Fibroblast of skin of left biceps (primary cell): ENCODE results near the gene DNAJC7.
"Not testable (repeated sequence)": the region's sequence is repeated elsewhere in the genome, so short reads cannot be mapped to it uniquely, and the experiment has no call there.

Source experiments
- DNase-seq, 2 experiments: peaks; one replicate each; pipeline ENCODE4 v3.0.0-alpha.2; 2013; ENCODE audit warnings: low read depth in 2 of 2

DNAJC7 gene

DNA sequence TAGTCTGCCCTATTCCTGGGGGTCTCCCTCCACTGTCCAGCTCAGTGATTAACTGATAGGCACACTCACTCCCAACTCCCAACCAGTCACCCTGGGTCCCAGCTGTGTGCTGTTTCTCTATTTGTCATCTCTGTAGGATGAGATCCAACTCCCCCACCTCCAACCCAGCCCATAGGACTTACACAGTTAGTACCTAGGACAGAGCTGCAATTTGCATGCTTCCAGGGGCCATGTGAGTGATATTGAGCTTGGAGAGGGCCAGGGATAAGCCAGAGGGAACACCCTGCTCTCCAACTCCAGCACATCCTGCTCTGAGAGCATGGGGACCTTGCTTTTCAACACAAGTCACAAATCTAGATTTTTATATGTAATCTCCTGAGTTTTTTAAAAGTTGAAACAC is 24.4 kb upstream of the DNAJC7 start:
- no peak for DNase-seq

DNA sequence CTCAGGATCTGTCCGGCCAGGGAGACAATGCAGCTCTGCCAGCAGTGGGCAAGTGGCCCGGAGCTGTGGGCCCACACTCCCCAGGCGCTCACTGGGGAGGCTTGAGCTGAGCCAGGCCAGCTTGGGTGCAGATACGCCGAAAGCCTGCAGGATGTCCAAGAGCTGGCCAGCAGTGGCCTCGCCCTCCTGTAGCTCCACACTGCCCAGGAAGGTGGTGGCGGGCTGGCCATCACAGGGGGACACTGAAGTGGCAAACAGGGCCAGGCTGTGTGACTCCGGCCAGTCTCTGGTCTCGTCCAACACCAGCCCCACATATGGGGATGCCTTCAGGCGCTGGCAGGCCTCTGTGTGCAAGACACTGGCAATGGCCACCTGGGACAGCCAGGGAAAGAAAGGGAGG is 23.6 kb upstream of the DNAJC7 start:
- DNase-seq = no peak

DNA sequence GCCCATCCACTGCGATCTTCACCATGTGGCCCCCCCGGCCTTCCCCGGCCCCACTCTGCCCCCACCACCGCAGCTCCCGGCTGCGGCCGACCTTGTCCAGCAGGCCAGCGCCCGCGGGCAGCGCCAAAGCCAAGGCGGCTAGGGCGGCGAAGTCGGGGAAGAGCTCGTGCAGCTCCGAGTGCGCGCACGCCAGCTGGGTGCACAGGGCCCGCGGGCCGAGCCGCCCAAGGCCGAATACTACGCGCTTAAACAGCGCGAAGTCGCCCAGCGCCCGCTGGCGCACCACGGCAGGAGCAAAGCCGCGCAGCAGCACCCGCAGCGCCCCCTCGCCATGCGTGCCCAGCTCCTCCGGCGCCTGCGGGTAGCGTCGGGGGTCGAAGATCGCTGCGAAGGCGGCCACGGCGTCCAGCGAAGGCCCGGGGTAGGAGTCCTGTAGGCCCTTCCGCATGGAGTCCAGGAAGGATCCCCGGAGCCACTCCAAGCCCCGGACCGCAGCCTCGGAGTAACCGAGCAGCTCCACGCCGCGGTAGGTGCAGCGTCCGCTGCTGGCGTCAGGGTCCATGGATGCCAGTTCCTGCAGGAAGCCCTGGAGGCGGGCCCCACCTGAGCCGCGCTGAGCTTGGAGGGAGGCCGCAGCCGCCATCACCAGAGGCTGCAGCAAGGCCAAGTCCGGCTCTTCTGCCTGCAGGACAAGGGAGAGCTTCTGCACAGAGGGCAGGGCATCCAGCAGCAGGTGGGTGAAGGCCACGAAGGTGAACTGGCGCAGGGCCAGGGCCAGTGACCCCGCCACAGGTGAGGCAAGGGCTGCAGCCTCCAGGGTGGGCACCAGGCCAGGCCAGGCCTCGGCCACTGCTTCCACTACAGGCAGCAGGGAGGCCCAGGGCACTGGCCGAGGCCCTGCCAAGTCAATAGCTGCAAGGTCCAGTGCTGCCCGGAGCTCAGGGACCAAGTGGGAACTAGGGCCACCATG is 22.8 kb upstream of the DNAJC7 start:
- DNase-seq = no peak

DNA sequence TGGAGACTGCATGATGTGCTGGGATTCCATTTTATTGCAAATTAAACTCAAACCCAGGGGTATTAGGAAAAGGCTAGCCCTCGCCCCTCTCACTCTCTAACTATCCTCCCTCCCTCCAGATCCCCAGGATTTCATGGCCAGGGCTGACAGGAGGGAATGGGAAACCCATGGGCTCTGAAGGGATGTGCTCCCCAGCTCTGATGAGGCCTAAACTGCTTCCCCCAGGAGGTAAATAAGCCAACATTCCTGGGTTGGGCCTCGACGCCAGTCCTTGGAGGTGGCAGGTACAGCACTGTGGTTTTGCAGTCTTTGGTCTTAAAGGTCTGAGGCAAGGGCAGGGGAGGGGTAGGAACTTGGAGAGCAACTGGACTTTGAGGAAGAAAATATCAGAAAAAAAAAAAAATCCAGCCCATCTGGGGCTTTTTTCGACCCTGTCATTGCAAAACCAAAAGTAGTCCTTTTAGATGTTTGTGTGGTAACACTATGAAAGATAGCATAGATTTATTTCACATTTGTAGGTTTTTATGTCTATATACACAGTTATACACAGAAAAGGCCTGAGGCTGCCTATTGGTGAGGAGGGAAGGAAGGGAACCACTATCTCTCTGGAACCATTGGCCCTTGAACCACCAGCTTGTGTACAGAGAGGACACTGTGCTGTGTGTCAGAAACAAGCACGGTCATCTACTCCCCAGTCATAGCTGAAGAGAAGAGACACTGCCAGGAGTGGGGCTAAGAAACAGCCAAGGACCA is 21.2 kb upstream of the DNAJC7 start:
- no peak for DNase-seq

DNA sequence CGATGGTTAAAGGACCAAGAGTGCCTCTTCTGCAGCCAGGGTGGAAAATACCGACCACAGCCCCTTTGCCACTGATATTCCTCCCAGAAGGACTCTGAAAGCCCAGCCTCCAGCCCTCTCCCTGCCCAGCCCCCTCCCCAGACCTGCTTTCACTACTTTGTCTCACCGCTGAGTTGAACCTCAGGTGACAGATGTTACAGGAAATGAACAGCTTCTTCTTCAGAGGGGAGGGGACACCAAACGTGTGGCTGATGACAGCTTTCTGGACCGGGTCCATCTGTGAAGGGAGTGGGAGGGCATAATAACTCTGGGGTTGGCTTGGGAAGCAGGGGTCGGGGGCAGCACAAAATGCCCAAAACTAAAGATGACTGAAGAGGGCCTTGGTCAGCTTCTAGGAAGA is 16.8 kb upstream of the DNAJC7 start:
- DNase-seq = no peak

DNA sequence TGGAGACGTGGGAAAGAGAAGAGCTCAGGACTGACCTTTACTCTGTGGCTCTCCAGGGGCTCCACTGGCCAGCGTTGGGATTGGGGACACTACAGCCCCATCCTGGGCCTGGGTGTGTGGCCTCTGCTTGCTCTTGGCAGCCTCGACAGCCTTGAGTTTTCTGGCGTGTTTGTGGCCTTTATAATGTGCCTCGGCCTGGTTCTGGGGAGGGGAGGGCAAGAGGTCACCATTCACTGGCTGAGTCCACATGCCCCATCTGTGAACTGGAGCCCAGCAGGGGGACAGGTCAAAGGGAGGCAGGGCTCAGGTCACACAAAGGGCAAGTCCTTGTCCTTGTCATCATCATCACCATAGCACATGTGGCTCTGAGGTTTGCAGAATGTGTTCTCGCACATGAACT is 14.3 kb upstream of the DNAJC7 start:
- DNase-seq = no peak

DNA sequence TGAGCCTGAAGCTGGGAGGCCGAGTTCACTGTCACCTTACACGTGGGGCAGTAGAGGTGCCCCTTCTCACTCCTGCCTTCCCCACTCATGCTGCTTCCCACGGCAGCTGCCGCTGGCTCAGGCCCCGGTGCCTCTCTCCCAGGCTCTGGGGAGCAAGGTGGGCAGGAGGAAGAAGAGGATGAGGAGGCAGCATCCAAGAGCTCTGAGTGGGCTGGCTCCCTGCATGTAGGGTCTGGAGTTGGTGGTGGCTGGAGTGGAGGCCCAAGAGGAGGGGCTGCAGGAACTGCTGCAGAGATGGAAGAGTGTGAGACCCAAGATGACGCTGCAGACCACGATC is 11.5 kb upstream of the DNAJC7 start:
- no peak for DNase-seq

DNA sequence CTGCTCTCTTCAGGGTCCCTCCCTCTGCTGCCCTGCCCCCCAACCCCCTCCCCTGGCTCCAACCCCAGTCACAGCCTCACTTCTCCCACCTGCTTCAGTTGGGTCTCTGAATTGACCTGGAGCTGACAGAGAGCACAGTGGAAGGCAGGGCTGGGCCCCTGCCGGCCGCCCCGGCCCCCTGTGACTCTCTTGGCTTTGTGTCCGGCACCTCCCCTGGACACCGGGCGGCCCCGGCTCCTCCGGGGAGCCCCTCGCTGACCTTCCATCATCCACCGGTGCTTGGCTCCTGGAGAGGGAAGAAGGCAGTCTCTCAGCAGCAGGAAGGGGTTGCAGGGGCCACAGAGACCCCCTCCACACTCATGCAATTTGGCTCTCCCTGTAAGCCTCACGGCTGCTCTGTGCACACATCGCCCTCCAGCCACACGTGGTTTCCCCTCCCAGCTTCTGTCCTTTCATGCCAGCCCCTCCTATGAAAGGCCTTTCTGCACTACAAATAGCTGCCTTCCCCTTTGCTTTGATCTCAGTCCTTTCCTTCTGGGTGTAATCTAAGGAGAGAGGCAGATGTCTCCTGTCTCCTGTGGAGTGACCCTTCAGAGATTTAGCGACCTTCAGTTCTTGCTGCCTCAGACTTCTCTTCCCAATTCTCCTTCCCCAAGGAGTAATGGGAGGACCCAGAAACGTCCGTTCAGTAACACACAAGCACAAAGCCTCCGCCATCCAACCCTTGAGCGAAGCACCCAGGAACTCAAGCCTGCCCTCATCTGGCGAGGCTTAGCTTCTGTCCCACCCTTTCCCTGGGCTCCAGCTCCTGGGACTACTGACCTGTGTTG is 10.9 kb upstream of the DNAJC7 start:
- no peak for DNase-seq

DNA sequence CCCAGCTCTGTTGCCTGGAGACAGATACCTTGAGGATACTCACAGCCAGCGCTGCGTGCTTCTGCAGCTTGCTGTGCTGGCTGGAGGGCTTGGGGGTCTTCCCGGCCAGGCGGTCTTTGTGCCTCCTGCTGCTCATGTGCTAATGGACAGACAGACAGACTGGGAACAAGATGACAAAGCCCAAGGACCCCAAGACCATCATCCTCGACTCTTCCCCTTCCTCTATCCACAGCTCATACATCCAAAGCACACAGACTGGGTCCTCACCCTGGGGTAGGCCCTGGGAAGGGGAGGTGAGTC is 10.3 kb upstream of the DNAJC7 start:
- no peak for DNase-seq

DNA sequence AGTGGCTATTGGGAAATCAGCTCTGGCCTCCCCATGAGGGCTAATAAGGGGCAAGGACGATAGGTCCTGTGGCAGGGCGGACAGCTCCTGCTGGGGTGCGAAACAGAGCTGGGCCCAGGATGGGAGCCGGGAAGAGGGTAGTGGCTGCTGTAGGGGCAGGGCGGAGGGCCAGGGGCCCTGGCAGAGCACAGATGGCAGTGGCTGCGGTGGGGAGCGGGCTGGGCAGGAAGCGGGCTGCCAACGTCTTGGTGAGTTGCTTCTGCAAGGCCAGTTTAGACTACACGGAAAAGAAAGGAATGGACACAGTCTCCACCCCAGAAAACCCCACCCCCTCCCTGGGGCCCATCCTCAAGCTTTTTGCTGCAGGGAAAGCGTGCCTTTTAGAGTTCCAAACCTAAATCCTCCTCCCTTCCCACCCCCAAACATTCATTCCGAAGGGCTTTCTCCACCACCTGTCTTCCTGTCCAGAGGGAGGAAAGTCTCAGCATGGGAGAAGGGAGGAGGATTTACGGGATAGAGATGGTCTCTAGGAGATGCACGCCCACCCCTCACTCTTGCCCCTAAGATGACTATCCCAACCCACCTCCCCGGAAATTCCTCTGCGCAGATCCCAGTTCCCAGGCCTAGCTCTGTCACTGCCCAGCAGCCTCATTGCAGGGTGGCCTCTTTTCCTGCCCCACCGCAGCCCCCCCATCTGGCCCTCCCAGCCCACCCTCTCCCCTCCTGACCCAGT is 9.8 kb upstream of the DNAJC7 start:
- DNase-seq = no peak

DNA sequence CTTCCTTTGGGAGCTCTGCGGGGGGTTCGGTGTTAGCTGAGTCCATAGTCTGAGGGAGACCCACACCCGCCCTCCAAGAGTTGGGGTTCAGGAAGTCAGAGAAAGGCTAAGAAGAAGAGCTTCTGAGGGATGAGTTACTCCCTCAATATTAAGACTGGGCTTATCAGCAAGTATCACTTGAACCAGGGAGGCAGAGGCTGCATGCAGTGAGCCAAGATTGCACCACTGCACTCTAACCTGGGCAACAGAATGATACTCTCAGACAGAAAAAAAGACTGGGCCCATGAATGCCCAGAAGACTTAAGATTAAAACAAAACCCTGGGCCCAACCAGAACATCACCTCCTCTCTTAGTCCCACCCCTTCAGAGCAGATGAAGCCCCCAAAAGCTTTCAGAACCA is 8.7 kb upstream of the DNAJC7 start:
- no peak for DNase-seq

DNA sequence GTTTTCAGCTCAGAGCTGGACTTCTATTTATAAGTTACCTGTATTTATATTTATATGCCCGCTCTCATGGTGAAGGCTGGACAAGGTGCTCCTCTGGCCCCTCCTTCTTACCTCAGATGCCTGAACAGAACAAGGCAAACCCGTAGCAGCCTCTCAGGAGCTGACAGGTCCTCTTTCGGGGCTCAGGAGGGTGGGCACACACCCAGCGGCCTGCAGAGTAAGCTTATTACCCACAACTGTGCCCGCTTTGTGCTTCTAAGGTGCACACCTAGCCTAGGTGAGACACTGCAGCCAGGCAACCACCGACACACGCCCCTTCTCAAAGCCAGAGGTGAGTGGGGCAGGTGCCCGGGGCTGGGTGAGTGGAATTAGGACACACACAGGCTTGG is 7.9 kb upstream of the DNAJC7 start:
- DNase-seq = no peak

DNA sequence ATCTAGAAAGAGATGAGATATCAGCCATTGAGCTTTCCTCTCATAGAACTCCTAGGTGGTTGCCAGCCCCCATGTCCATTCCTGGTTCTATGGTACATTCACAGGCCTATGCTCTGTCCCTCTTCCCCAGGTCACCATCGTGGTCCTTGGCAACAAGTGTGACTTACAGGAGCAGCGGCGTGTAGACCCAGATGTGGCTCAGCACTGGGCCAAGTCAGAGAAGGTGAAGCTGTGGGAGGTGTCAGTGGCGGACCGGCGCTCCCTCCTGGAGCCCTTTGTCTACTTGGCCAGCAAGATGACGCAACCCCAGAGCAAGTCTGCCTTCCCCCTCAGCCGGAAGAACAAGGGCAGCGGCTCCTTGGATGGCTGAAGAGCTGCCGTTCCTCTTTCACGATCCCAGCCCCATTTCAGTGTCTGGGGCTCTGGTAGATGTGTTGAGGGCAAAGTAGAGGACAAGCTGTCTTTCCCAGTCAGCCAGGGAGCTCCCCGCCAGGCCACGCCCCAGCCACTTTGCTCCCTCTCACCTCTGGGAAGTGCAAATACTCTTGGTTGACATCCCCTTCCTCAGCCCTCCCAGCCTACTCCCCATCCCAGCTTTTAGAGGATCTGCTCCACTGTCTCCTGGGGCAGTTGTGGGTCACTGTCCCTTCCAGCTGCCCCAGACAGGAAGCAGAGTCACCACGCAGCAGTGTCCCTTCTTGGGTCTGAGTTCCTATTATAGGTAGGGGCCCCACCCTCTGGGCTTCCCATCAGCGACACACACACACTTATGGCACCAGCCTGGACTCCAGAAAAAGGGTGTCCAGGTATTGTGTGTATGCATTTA is 6.5 kb upstream of the DNAJC7 start:
- no peak for DNase-seq

DNA sequence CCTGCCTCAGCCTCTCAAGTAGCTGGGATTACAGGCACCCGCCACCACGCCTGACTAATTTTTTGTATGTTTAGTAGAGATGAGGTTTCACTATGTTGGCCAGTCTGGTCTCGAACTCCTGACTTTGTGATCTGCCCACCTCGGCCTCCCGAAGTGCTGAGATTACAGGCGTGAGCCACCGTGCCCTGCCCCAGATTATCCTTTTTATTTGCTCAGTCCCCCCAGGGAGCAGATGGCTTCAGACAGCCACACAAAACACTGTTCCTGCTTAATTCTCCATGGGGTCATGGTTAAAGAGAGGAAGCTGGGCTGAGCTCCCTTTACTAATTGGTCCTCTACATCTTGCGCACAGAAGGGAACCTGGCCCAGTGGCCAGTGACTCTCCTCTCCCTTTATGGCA is 3.6 kb upstream of the DNAJC7 start:
- DNase-seq = not testable (repeated sequence)

DNA sequence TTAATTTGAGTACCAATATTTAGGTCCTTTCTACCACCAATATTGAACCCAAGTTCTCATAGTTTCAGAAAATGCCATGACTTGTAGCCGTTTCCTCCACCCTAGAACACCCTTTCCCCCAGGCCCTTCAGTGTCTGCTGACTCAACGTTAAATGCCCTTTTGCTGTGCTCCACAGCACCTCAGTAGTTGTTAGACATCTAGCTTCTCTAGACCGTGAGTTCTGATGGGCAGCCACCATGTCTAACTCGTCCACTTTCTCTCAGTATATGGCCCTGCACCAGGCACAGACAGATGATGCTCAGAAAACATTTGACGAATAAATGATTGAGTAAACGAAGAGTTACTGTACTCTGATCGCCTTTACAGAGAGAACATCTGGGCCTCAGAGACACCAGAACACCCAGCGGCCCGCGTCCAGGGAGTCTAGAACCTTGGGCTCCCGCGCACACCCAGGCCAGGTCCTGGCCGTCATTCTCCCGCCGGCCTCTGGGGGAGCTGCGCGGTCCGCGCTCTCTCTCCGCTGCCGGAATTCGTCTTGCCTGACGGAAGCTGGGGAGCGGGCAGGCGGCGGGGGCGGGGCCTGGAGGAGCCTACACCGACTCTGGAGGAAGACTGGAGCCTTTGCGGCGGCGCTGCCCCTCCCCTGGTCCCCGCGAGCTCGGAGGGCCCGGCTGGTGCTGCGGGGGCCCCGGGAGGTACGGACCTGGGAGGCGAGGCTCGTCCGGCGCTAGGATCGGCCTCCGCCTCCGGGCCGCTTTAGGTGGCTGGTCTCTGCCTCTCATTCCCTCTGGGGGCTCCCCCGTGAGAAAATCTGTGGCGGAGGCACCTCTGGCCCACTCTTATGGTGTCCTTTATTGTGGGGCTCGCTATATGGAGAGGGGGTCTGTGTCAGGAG is 2.5 kb upstream of the DNAJC7 start, which contains the start of gene NKIRAS2:
NKIRAS2 (plus strand) TSS at position 582 of the 896 bp plus-strand sequence. CDS start 1,488 bp downstream, outside the sequence.
- peak; percentile 66 to 68 for DNase-seq

DNA sequence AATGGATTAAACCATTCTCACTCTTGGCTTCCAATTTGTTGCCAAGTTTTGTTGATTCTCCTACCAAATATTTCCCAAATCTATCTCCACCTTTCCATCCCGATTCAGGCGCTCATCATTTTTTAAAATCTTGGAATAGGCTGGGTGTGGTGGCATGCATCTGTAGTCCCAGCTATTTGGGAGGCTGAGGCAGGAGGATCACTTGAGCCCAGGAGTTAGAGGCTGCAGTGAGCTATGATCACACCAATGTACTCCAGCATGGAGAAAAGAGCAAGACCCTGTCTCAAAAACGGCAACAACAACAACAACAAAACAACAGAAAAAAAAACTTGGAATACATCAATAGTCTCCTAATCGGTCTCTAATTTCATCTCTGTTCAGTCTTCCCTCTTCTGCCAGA is 1.7 kb upstream of the DNAJC7 start:
- no peak for DNase-seq

DNA sequence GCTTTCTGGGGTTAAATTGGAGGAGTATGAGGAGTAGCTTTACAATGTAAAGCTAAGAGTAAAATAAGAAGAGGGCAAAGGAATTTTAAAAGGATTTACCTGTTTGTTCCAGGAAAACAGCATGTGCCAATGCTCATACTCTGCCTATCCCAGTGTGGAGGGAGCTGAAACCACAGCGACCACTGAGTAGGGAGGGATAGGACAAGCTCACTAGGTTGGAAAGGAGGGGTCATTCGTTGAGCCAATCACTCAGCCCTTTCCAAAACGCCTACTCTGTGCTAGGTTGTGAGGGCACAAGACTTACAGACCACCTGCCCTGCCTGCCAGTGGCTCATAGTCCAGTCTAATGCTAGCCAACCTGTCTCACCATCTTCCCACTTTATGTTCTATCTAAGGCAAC is 1.1 kb upstream of the DNAJC7 start:
- DNase-seq = no peak

DNA sequence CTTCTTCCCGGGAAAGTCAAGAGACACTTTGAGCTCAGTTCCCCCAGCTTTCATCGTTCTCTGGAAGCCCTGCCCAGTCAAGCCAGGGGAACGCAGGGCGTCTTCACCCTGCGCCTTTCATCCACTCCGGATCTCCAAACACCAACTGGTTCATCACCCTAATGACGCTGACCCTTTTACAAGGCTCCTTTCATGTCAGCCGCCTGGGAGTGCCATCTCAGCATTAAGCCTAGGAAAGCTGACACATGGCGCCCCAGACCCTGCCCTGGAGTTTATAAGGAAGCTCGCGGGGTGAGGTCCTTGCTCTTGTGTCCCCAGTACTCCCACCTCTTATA is 594 bp upstream of the DNAJC7 start:
- no peak for DNase-seq

DNA sequence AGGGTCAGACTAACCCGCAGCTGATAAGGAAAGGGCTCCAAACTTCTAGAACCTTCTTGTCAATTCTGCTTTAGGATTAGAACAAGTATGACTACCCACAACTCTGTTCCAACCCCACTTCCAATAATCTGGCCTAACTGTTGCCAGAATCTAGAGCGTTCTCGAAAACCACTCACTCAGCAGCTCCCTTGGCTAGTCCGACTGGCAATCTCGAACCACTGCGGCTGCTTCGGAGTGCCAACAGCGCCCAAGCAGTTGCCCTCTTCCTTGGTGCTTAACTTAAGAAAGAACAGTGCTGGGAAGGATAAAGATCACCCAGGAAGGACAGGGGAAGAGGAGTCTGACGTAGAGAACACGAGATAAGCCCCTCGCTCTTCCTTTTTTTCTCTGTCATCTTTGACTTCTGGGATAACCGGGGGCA is 818 bp downstream of the DNAJC7 start:
- DNase-seq = no peak

DNA sequence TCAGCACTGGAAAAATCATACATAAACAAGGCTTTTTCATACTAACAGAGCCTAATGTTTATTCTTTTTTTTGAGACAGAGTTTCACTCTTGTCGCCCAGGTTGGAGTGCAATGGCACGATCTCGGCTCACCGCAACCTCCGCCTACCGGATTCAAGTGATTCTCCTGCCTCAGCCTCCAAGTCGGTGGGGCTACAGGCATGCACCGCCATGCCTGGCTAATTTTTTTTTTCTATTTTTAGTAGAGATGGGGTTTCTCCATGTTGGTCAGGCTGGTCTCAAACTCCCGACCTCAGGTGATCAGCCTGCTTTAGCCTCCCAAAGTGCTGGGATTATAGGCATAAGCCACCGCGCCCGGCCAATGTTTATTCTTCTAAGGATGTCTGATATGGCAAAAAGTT is 3.5 kb downstream of the DNAJC7 start:
- not testable (repeated sequence) for DNase-seq
